Measurements from ENCODE around the gene NBAS.
A peak's percentile ranks its signal among the peaks of the same experiment; 100 is the strongest.

Gene NBAS

GRCh38 chr2:15293262-15293937, 267.7 kb downstream of the NBAS start:
- Histone ChIP-seq H3K18ac (ENCODE audit: low read length) (no peak overlapping the region), H3K4ac (ENCODE audit: low read depth, low read length) (no peak overlapping the region), H2BK15ac (replicated peaks; ENCODE audit: low read depth) (no peak overlapping the region), H3K27ac (ENCODE audit: low read depth, low read length) (no peak overlapping the region), H3K23ac (ENCODE audit: low read length) (no peak overlapping the region), H3K79me2 (ENCODE audit: control insufficient read depth, insufficient read depth, low read length) (no peaks in the 10 kb centered on the region), H2BK120ac (ENCODE audit: low read depth, low read length) (no peak overlapping the region), H3K4me3 (ENCODE audit: low read length) (no peak overlapping the region), H3K27me3 (ENCODE audit: insufficient read depth, low read length, poor library complexity) (no peaks in the 10 kb centered on the region), H3K56ac (ENCODE audit: low read length) (no peak overlapping the region), H2BK5ac (ENCODE audit: low read length) (no peak overlapping the region), H2AK5ac (ENCODE audit: low read length) (no peak overlapping the region), H3K4me2 (ENCODE audit: low read length) (no peak overlapping the region), H3K4me1 (ENCODE audit: control insufficient read depth, low read depth, low read length) (no peaks in the 10 kb centered on the region), H4K8ac (ENCODE audit: low read depth, low read length) (no peak overlapping the region), H3K36me3 (ENCODE audit: control insufficient read depth, insufficient read depth, low read length) (no peaks in the 10 kb centered on the region), H4K5ac (ENCODE audit: low read length) (no peak overlapping the region), H3K9ac (ENCODE audit: low read length) (no peak overlapping the region), H3K79me1 (ENCODE audit: low read length) (no peaks in the 10 kb centered on the region)
- DNase-seq: peak; percentile 10
- no CpG with 5 or more reads among the region's 3 CpGs for WGBS (ENCODE audit: extremely low coverage, insufficient coverage, low lambda C conversion rate)

GRCh38 chr2:15287447-15288184, 273.5 kb downstream of the NBAS start:
- WGBS (ENCODE audit: extremely low coverage, insufficient coverage, low lambda C conversion rate): no CpG with 5 or more reads among the region's 26 CpGs
- Histone ChIP-seq H3K27me3 (ENCODE audit: insufficient read depth, low read length, poor library complexity) (no peaks in the 10 kb centered on the region), H3K4me3 (ENCODE audit: low read length) (no peak overlapping the region), H4K8ac (ENCODE audit: low read depth, low read length) (no peak overlapping the region), H4K5ac (ENCODE audit: low read length) (no peak overlapping the region), H3K9ac (ENCODE audit: low read length) (no peak overlapping the region), H3K27ac (ENCODE audit: low read depth, low read length) (no peak overlapping the region), H3K4ac (ENCODE audit: low read depth, low read length) (no peak overlapping the region), H3K56ac (ENCODE audit: low read length) (no peak overlapping the region), H2BK15ac (replicated peaks; ENCODE audit: low read depth) (no peak overlapping the region), H3K4me2 (ENCODE audit: low read length) (no peak overlapping the region), H3K18ac (ENCODE audit: low read length) (no peak overlapping the region), H3K79me1 (ENCODE audit: low read length) (no peaks in the 10 kb centered on the region), H2BK120ac (ENCODE audit: low read depth, low read length) (no peak overlapping the region), H3K4me1 (ENCODE audit: control insufficient read depth, low read depth, low read length) (no peaks in the 10 kb centered on the region), H3K23ac (ENCODE audit: low read length) (no peak overlapping the region), H3K36me3 (ENCODE audit: control insufficient read depth, insufficient read depth, low read length) (no peaks in the 10 kb centered on the region), H3K79me2 (ENCODE audit: control insufficient read depth, insufficient read depth, low read length) (no peaks in the 10 kb centered on the region), H2AK5ac (ENCODE audit: low read length) (no peak overlapping the region), H2BK5ac (ENCODE audit: low read length) (no peak overlapping the region)
- DNase-seq: no peak

GRCh38 chr2:15284614-15285013, 276.5 kb downstream of the NBAS start:
- H2BK120ac ChIP-seq (ENCODE audit: low read depth, low read length): no peak overlapping the region
- H3K4me3 ChIP-seq (ENCODE audit: low read length): no peak overlapping the region
- no peaks in the 10 kb centered on the region for H3K4me1 ChIP-seq (ENCODE audit: control insufficient read depth, low read depth, low read length)
- no peak overlapping the region for H4K8ac ChIP-seq (ENCODE audit: low read depth, low read length)
- no peak overlapping the region for H3K4ac ChIP-seq (ENCODE audit: low read depth, low read length)
- DNase-seq: no peak
- H3K18ac ChIP-seq (ENCODE audit: low read length): no peak overlapping the region
- H3K27ac ChIP-seq (ENCODE audit: low read depth, low read length): no peak overlapping the region
- no CpG with 5 or more reads among the region's 1 CpG for WGBS (ENCODE audit: extremely low coverage, insufficient coverage, low lambda C conversion rate)
- H3K4me2 ChIP-seq (ENCODE audit: low read length): no peak overlapping the region
- no peaks in the 10 kb centered on the region for H3K27me3 ChIP-seq (ENCODE audit: insufficient read depth, low read length, poor library complexity)
- H3K36me3 ChIP-seq (ENCODE audit: control insufficient read depth, insufficient read depth, low read length): no peaks in the 10 kb centered on the region
- no peak overlapping the region for H3K56ac ChIP-seq (ENCODE audit: low read length)
- H3K79me1 ChIP-seq (ENCODE audit: low read length): no peaks in the 10 kb centered on the region
- no peak overlapping the region for H2BK5ac ChIP-seq (ENCODE audit: low read length)
- H3K79me2 ChIP-seq (ENCODE audit: control insufficient read depth, insufficient read depth, low read length): no peaks in the 10 kb centered on the region
- no peak overlapping the region for H3K9ac ChIP-seq (ENCODE audit: low read length)
- H4K5ac ChIP-seq (ENCODE audit: low read length): no peak overlapping the region
- H2BK15ac ChIP-seq (replicated peaks; ENCODE audit: low read depth): no peak overlapping the region
- H3K23ac ChIP-seq (ENCODE audit: low read length): no peak overlapping the region
- no peak overlapping the region for H2AK5ac ChIP-seq (ENCODE audit: low read length)

- Histone ChIP-seq H2BK120ac (ENCODE audit: low read depth, low read length) (no peak overlapping the region), H2BK5ac (ENCODE audit: low read length) (no peak overlapping the region), H3K4me3 (ENCODE audit: low read length) (no peak overlapping the region), H3K79me2 (ENCODE audit: control insufficient read depth, insufficient read depth, low read length) (no peaks in the 10 kb centered on the region), H3K56ac (ENCODE audit: low read length) (no peak overlapping the region), H3K4me2 (ENCODE audit: low read length) (no peak overlapping the region), H3K79me1 (ENCODE audit: low read length) (no peaks in the 10 kb centered on the region), H3K4ac (ENCODE audit: low read depth, low read length) (no peak overlapping the region), H3K18ac (ENCODE audit: low read length) (no peak overlapping the region), H4K8ac (ENCODE audit: low read depth, low read length) (no peak overlapping the region), H3K4me1 (ENCODE audit: control insufficient read depth, low read depth, low read length) (no peaks in the 10 kb centered on the region), H3K27ac (ENCODE audit: low read depth, low read length) (no peak overlapping the region), H2BK15ac (replicated peaks; ENCODE audit: low read depth) (no peak overlapping the region), H3K36me3 (ENCODE audit: control insufficient read depth, insufficient read depth, low read length) (no peaks in the 10 kb centered on the region), H3K9ac (ENCODE audit: low read length) (no peak overlapping the region), H2AK5ac (ENCODE audit: low read length) (no peak overlapping the region), H3K23ac (ENCODE audit: low read length) (no peak overlapping the region), H3K27me3 (ENCODE audit: insufficient read depth, low read length, poor library complexity) (no peaks in the 10 kb centered on the region), H4K5ac (ENCODE audit: low read length) (no peak overlapping the region)
- no peak for DNase-seq
- WGBS (ENCODE audit: extremely low coverage, insufficient coverage, low lambda C conversion rate): no CpG with 5 or more reads among the region's 2 CpGs
These were observed 279.5 kb downstream of the NBAS start for GRCh38 chr2:15281681-15282080.

- H3K4me1 ChIP-seq (ENCODE audit: control insufficient read depth, low read depth, low read length): no peaks in the 10 kb centered on the region
- no peak overlapping the region for H3K4me2 ChIP-seq (ENCODE audit: low read length)
- H3K23ac ChIP-seq (ENCODE audit: low read length): no peak overlapping the region
- no peak overlapping the region for H2BK15ac ChIP-seq (replicated peaks; ENCODE audit: low read depth)
- no peak overlapping the region for H3K4ac ChIP-seq (ENCODE audit: low read depth, low read length)
- no peaks in the 10 kb centered on the region for H3K27me3 ChIP-seq (ENCODE audit: insufficient read depth, low read length, poor library complexity)
- no peaks in the 10 kb centered on the region for H3K79me2 ChIP-seq (ENCODE audit: control insufficient read depth, insufficient read depth, low read length)
- H3K18ac ChIP-seq (ENCODE audit: low read length): no peak overlapping the region
- no peaks in the 10 kb centered on the region for H3K36me3 ChIP-seq (ENCODE audit: control insufficient read depth, insufficient read depth, low read length)
- H3K9ac ChIP-seq (ENCODE audit: low read length): no peak overlapping the region
- H4K5ac ChIP-seq (ENCODE audit: low read length): no peak overlapping the region
- H3K4me3 ChIP-seq (ENCODE audit: low read length): no peak overlapping the region
- no peak for DNase-seq
- H3K56ac ChIP-seq (ENCODE audit: low read length): no peak overlapping the region
- no peak overlapping the region for H2BK120ac ChIP-seq (ENCODE audit: low read depth, low read length)
- H3K79me1 ChIP-seq (ENCODE audit: low read length): no peaks in the 10 kb centered on the region
- no CpG with 5 or more reads among the region's 2 CpGs for WGBS (ENCODE audit: extremely low coverage, insufficient coverage, low lambda C conversion rate)
- H2BK5ac ChIP-seq (ENCODE audit: low read length): no peak overlapping the region
- no peak overlapping the region for H3K27ac ChIP-seq (ENCODE audit: low read depth, low read length)
- no peak overlapping the region for H4K8ac ChIP-seq (ENCODE audit: low read depth, low read length)
- no peak overlapping the region for H2AK5ac ChIP-seq (ENCODE audit: low read length)
These were observed 281.8 kb downstream of the NBAS start for GRCh38 chr2:15279201-15279876.

Measured in mesendoderm (in vitro differentiated cells).